ENCODE data around the gene ARHGAP27. TPM values are rescaled to one million over a fixed set of nuclear protein-coding genes. Genes with fewer than 3 reads are reported as not detected.
A peak's percentile ranks its signal among the peaks of the same experiment; 100 is the strongest.

The ARHGAP27 gene
- polyA plus RNA-seq, 1 donor (not counting 4 experiments of a cell fraction or from before 2014, with no cell fraction given) = 14.4 TPM

GRCh38 chr17:45409659-45410076 is 23.0 kb downstream of the ARHGAP27 start:
- Histone ChIP-seq H3K9ac (ENCODE audit: control insufficient read depth, extremely low read depth, insufficient read depth, low read length) (no peak overlapping the region), H3K27me3 (ENCODE audit: control insufficient read depth, extremely low read depth, insufficient read depth, low read length) (no peaks in the 10 kb centered on the region), H3K9me1 (ENCODE audit: control insufficient read depth, extremely low read depth, insufficient read depth, low read length) (no peaks in the 10 kb centered on the region), H3K4me2 (ENCODE audit: control insufficient read depth, extremely low read depth, insufficient read depth, low read depth, low read length) (no peak overlapping the region), H3K36me3 (ENCODE audit: control insufficient read depth in 2 of 2, extremely low read depth in 1 of 2, insufficient read depth in 2 of 2, low read length in 2 of 2) (peaks cover 0 to 12% of the 10 kb centered on the region in 2 experiments), H3K9me3 (ENCODE audit: control insufficient read depth, low read depth, low read length) (no peaks in the 10 kb centered on the region), H3K4me3 (ENCODE audit: control insufficient read depth in 2 of 3, extremely low read depth in 1 of 3, insufficient read depth in 2 of 3, low read depth in 1 of 3, low read length in 3 of 3) (no peak overlapping the region), H3K79me2 (ENCODE audit: control insufficient read depth, insufficient read depth, low read length) (peaks cover 3% of the 10 kb centered on the region), H3K27ac (ENCODE audit: control insufficient read depth, insufficient read depth, low read length) (no peak overlapping the region), H4K20me1 (ENCODE audit: control insufficient read depth, extremely low read depth, insufficient read depth, low read length) (peaks cover 2% of the 10 kb centered on the region), H3K4me1 (ENCODE audit: control insufficient read depth, extremely low read depth, insufficient read depth, low read length) (no peaks in the 10 kb centered on the region), H2AFZ (ENCODE audit: control insufficient read depth, low read length) (no peak overlapping the region)
- no peak for TF ChIP-seq EZH2 (IDR thresholded peaks at IDR 0.05; ENCODE audit: low read length)
- TF ChIP-seq, protein P1, sequence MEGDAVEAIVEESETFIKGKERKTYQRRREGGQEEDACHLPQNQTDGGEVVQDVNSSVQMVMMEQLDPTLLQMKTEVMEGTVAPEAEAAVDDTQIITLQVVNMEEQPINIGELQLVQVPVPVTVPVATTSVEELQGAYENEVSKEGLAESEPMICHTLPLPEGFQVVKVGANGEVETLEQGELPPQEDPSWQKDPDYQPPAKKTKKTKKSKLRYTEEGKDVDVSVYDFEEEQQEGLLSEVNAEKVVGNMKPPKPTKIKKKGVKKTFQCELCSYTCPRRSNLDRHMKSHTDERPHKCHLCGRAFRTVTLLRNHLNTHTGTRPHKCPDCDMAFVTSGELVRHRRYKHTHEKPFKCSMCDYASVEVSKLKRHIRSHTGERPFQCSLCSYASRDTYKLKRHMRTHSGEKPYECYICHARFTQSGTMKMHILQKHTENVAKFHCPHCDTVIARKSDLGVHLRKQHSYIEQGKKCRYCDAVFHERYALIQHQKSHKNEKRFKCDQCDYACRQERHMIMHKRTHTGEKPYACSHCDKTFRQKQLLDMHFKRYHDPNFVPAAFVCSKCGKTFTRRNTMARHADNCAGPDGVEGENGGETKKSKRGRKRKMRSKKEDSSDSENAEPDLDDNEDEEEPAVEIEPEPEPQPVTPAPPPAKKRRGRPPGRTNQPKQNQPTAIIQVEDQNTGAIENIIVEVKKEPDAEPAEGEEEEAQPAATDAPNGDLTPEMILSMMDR (optimal IDR thresholded peaks at IDR 0.05 in 1 of 3, IDR thresholded peaks at IDR 0.05 in 1 of 3, conservative IDR thresholded peaks at IDR 0.05 in 1 of 3; ENCODE audit: extremely low read depth in 1 of 3, insufficient read depth in 2 of 3, low read length in 3 of 3) = no peak
- FAIRE-seq (no peak), DNase-seq (ENCODE audit: low read depth, low spot score) (no peak)
- dilution Hi-C loops (cut with MboI; ENCODE audit: extremely low pct_ligation_motif_present, low sequenced_read_pairs) = no loop called here

- H3K4me3 ChIP-seq (ENCODE audit: control insufficient read depth in 2 of 3, extremely low read depth in 1 of 3, insufficient read depth in 2 of 3, low read depth in 1 of 3, low read length in 3 of 3) = no peak overlapping the region
- H3K9me3 ChIP-seq (ENCODE audit: control insufficient read depth, low read depth, low read length) = no peaks in the 10 kb centered on the region
- TF ChIP-seq, protein P1 (optimal IDR thresholded peaks at IDR 0.05 in 1 of 3, IDR thresholded peaks at IDR 0.05 in 1 of 3, conservative IDR thresholded peaks at IDR 0.05 in 1 of 3; ENCODE audit: extremely low read depth in 1 of 3, insufficient read depth in 2 of 3, low read length in 3 of 3) = no peak
- TF ChIP-seq EZH2 (IDR thresholded peaks at IDR 0.05; ENCODE audit: low read length) = no peak
These were observed 23.9 kb downstream of the ARHGAP27 start for GRCh38 chr17:45408611-45409421.

More at GRCh38 chr17:45408611-45409421, 23.9 kb downstream of the ARHGAP27 start:
- dilution Hi-C loops (cut with MboI; ENCODE audit: extremely low pct_ligation_motif_present, low sequenced_read_pairs) = no loop called here
- Histone ChIP-seq H3K79me2 (ENCODE audit: control insufficient read depth, insufficient read depth, low read length) (peaks cover 3% of the 10 kb centered on the region), H4K20me1 (ENCODE audit: control insufficient read depth, extremely low read depth, insufficient read depth, low read length) (peaks cover 2% of the 10 kb centered on the region), H3K27ac (ENCODE audit: control insufficient read depth, insufficient read depth, low read length) (no peak overlapping the region), H3K27me3 (ENCODE audit: control insufficient read depth, extremely low read depth, insufficient read depth, low read length) (no peaks in the 10 kb centered on the region), H2AFZ (ENCODE audit: control insufficient read depth, low read length) (no peak overlapping the region), H3K9ac (ENCODE audit: control insufficient read depth, extremely low read depth, insufficient read depth, low read length) (no peak overlapping the region), H3K4me1 (ENCODE audit: control insufficient read depth, extremely low read depth, insufficient read depth, low read length) (no peaks in the 10 kb centered on the region), H3K9me1 (ENCODE audit: control insufficient read depth, extremely low read depth, insufficient read depth, low read length) (no peaks in the 10 kb centered on the region), H3K4me2 (ENCODE audit: control insufficient read depth, extremely low read depth, insufficient read depth, low read depth, low read length) (no peak overlapping the region), H3K36me3 (ENCODE audit: control insufficient read depth in 2 of 2, extremely low read depth in 1 of 2, insufficient read depth in 2 of 2, low read length in 2 of 2) (peaks cover 7 to 20% of the 10 kb centered on the region in 2 experiments)
- FAIRE-seq = peak; percentile 34
- DNase-seq (ENCODE audit: low read depth, low spot score) = no peak
